GM19463 (cell line): Measurements from ENCODE around the gene PIP4K2A.

ENCODE experiments used
- ATAC-seq: cut with Tn5 transposase; IDR thresholded peaks from one replicate; pipeline ENCODE4 v1.9.1; 2021; ENCODE audit warnings: mild to moderate bottlenecking, moderate library complexity; ENCODE audit not compliant: unreplicated experiment

Gene PIP4K2A

GRCh38 chr10:22491931-22492615, 222.3 kb downstream of the PIP4K2A start:
- ATAC-seq: peak; percentile 55

- ATAC-seq: no peak
Measured at GRCh38 chr10:22491480-22491879, 222.9 kb downstream of the PIP4K2A start.

- ATAC-seq: no peak
Measured at GRCh38 chr10:22489975-22490374, 224.4 kb downstream of the PIP4K2A start.

GRCh38 chr10:22489467-22489866, 224.9 kb downstream of the PIP4K2A start:
- ATAC-seq: no peak

GRCh38 chr10:22486431-22486830, 227.9 kb downstream of the PIP4K2A start:
- no peak for ATAC-seq
